ENCODE data around the gene ZNF687. TPM values are rescaled to one million over a fixed set of nuclear protein-coding genes. Genes with fewer than 3 reads are reported as not detected.

ZNF687 gene
- total and polyA plus RNA-seq, 2 of the 4 experiments (the other 2 are of a cell fraction): 5.7 to 10.8 TPM

DNA sequence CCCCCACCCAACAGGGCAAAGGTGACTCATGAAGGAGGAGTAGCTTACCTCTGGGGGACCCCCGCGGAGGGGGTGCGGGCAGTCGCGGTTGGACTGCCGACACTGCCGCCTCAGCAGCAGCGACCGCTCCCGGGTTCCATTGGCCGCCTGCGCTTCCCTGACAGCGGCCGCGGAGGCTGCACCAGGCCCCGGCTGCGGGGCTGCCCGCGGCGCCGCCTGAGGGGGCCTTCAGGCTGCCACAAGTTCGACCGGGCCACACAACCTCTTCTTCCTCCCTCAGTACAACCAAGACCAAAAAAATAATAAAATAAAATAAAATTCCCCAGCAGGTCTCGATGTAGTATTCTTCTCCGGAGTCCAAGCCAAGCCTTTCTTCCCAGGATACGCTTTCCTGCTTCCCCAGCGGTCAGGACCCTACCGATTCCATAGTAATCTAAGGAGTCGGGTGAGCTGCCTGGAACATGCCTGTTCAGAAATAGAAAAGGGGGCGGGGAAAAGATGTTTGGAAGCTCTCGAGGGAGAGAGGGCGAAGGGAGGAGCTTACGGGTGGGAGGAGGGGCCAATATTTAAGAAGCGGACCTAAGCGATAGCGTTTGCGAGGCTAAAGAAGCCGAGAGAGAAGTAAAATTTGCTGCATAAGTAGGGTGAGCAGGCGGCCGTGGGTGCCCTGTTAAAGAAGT, 45.3 kb downstream of the ZNF687 start, which contains the start of gene PI4KB (continued):
- TF ChIP-seq CHD1 (IDR thresholded peaks at IDR 0.05; ENCODE audit: low read depth, low read length) (no peak), NFE2L2 (IDR thresholded peaks at IDR 0.05; ENCODE audit: low read depth, low read length) (no peak), CEBPB (IDR thresholded peaks at IDR 0.05; ENCODE audit: low read depth, low read length) (no peak), MAFK (IDR thresholded peaks at IDR 0.05; ENCODE audit: low read depth, low read length) (no peak), BHLHE40 (IDR thresholded peaks at IDR 0.05; ENCODE audit: low read depth, low read length) (no peak), RCOR1 (IDR thresholded peaks at IDR 0.05; ENCODE audit: insufficient replicate concordance, low read length) (no peak), SMC3 (IDR thresholded peaks at IDR 0.05; ENCODE audit: low read depth, low read length) (no peak), RFX5 (IDR thresholded peaks at IDR 0.05; ENCODE audit: low read depth, low read length) (no peak), POLR2A (IDR thresholded peaks at IDR 0.05; ENCODE audit: low read depth, low read length) (peak; percentile 79)

Measured in IMR-90 (cell line).